ENCODE measurements around the gene ANKDD1B. TPM values are rescaled to one million over a fixed set of nuclear protein-coding genes. Genes with fewer than 3 reads are reported as not detected.

Gene ANKDD1B
- total RNA-seq, 1 experiment from 2014 or later, result 0.84 TPM

Other genes starting within 250 kb of the ANKDD1B start
- gene CERT1, start 99.8 kb upstream of the ANKDD1B start, total RNA-seq (2021; ENCODE audit: unreplicated experiment), result 22.8 TPM
- 17.3 TPM for gene POLK, start 99.6 kb upstream of the ANKDD1B start, total RNA-seq (2021; ENCODE audit: unreplicated experiment)
- 14.8 TPM for gene POC5, start 106.0 kb downstream of the ANKDD1B start, total RNA-seq (2021; ENCODE audit: unreplicated experiment)

All from HCT116 (cell line).